Suprapubic skin (tissue), 4 donors: ENCODE results near the gene NEMP1. TPM values are rescaled to one million over a fixed set of nuclear protein-coding genes. Genes with fewer than 3 reads are reported as not detected.

Source experiments
- DNase-seq, 2 donors: peaks; one replicate each; pipeline ENCODE4 v3.0.0-alpha.2; 2019; ENCODE audit warnings: low spot score in 2 of 2
- H3K27ac ChIP-seq: fragments of 200-600 bp; sonication (generic); one replicate; pipeline ENCODE4 v1.5.1; 2019
- H3K27me3 ChIP-seq: fragments of 200-600 bp; sonication (generic); one replicate; pipeline ENCODE4 v1.5.1; 2019
- H3K36me3 ChIP-seq: fragments of 200-600 bp; sonication (generic); one replicate; pipeline ENCODE4 v1.5.1; 2019
- H3K4me1 ChIP-seq: fragments of 200-600 bp; sonication (generic); one replicate; pipeline ENCODE4 v1.5.1; 2019
- H3K4me3 ChIP-seq: fragments of 200-600 bp; sonication (generic); one replicate; pipeline ENCODE4 v1.5.1; 2019; ENCODE audit warnings: mild to moderate bottlenecking
- H3K9me3 ChIP-seq: fragments of 200-600 bp; sonication (generic); one replicate; pipeline ENCODE4 v1.5.1; 2019
- CTCF ChIP-seq, 2 donors: fragments of 200-600 bp in 1 of 2; fragments of 450-650 bp in 1 of 2; sonication (generic) in 1 of 2; IDR thresholded peaks; one replicate each; pipeline ENCODE4 v1.5.1; 2016 to 2019; ENCODE audit warnings: antibody characterized with exemption in 2 of 2, mild to moderate bottlenecking in 1 of 2, moderate library complexity in 1 of 2
- EP300 ChIP-seq: sonication (generic); formaldehyde crosslinking; IDR thresholded peaks from one replicate; pipeline ENCODE4 v1.6.1; 2017; ENCODE audit warnings: antibody characterized with exemption
- POLR2A ChIP-seq, 2 donors: fragments of 450-650 bp; IDR thresholded peaks; one replicate each; pipeline ENCODE4 v1.6.1; 2017; ENCODE audit warnings: antibody characterized with exemption in 2 of 2, mild to moderate bottlenecking in 2 of 2, moderate library complexity in 2 of 2
- POLR2AphosphoS5 ChIP-seq, 3 donors: sonication (generic); formaldehyde crosslinking; IDR thresholded peaks; one replicate each; pipeline ENCODE4 v1.6.1; 2017; ENCODE audit warnings: antibody characterized with exemption in 3 of 3
- WGBS: methylation state at CpG from one replicate; pipeline ENCODE4 v1.1.5; 2018; 5-methylcytosine and 5-hydroxymethylcytosine counted together
- total RNA-seq, 4 donors: library from RNA; depleted of rRNA; stranded (reverse); fragments of >200 nt; gene quantifications; one replicate each; pipeline ENCODE4 v1.1.0, GENCODE V29; 2016

The NEMP1 gene
- total RNA-seq, 4 donors from 2014 or later = 6.5 to 31.2 (median 9.5) TPM

- TF ChIP-seq POLR2A (IDR thresholded peaks at IDR 0.05) (no peak), EP300 (no peak), CTCF (IDR thresholded peaks at IDR 0.05) (no peak)
- Histone ChIP-seq H3K27me3 (no peaks in the 10 kb centered on the region), H3K9me3 (no peaks in the 10 kb centered on the region), H3K36me3 (peaks cover 73% of the 10 kb centered on the region), H3K4me1 (peaks cover 64% of the 10 kb centered on the region), H3K27ac (peak overlapping the region; percentile 55), H3K4me3 (no peak overlapping the region)
- DNase-seq = peak in 1 of 2 donors; percentile 42
- WGBS = 50% methylated on average over 1 of the region's 1 CpG
Observed at GRCh38 chr12:57098546-57098945, 20.0 kb upstream of the NEMP1 start.

- TF ChIP-seq POLR2AphosphoS5 (IDR thresholded peaks at IDR 0.05) = no peak
- 85% methylated on average over 8 of the region's 8 CpGs for WGBS
- Histone ChIP-seq H3K4me1 (peaks cover 75% of the 10 kb centered on the region), H3K9me3 (no peaks in the 10 kb centered on the region), H3K27ac (peak overlapping the region; percentile 86), H3K27me3 (no peaks in the 10 kb centered on the region), H3K4me3 (no peak overlapping the region), H3K36me3 (peaks cover 81% of the 10 kb centered on the region)
- peak in 1 of 2 donors; percentile 35 for DNase-seq
Observed at GRCh38 chr12:57097554-57097835, 18.9 kb upstream of the NEMP1 start.

GRCh38 chr12:57096748-57097553 lies 18.4 kb upstream of the NEMP1 start:
- no peaks in the 10 kb centered on the region for H3K9me3 ChIP-seq
- DNase-seq = peak in 1 of 2 donors; percentile 60
- 85% methylated on average over 6 of the region's 8 CpGs for WGBS
- H3K27me3 ChIP-seq = no peaks in the 10 kb centered on the region
- no peak for TF ChIP-seq CTCF (IDR thresholded peaks at IDR 0.05)
- TF ChIP-seq POLR2AphosphoS5 (IDR thresholded peaks at IDR 0.05) = no peak
- TF ChIP-seq POLR2A (IDR thresholded peaks at IDR 0.05) = no peak
- no peak for TF ChIP-seq EP300
- H3K27ac ChIP-seq = peak overlapping the region; percentile 86
- H3K4me1 ChIP-seq = peaks cover 80% of the 10 kb centered on the region
- H3K36me3 ChIP-seq = peaks cover 81% of the 10 kb centered on the region
- no peak overlapping the region for H3K4me3 ChIP-seq

- peak in 1 of 2 donors; percentile 68 for DNase-seq
- Histone ChIP-seq H3K9me3 (no peaks in the 10 kb centered on the region), H3K27ac (peak overlapping the region; percentile 86), H3K36me3 (peaks cover 85% of the 10 kb centered on the region), H3K27me3 (no peaks in the 10 kb centered on the region), H3K4me1 (peaks cover 88% of the 10 kb centered on the region), H3K4me3 (no peak overlapping the region)
- 53% methylated on average over 6 of the region's 6 CpGs for WGBS
- TF ChIP-seq CTCF (IDR thresholded peaks at IDR 0.05) (no peak), POLR2A (IDR thresholded peaks at IDR 0.05) (no peak), POLR2AphosphoS5 (IDR thresholded peaks at IDR 0.05) (peak in 2 of 3 donors; percentile 45 to 84)
Observed at GRCh38 chr12:57096099-57096572, 17.5 kb upstream of the NEMP1 start.

- Histone ChIP-seq H3K9me3 (no peaks in the 10 kb centered on the region), H3K4me3 (no peak overlapping the region), H3K27me3 (no peaks in the 10 kb centered on the region), H3K27ac (peak overlapping the region; percentile 86), H3K36me3 (peaks cover 87% of the 10 kb centered on the region), H3K4me1 (peaks cover 91% of the 10 kb centered on the region)
- WGBS = 54% methylated on average over 3 of the region's 3 CpGs
- TF ChIP-seq POLR2A (IDR thresholded peaks at IDR 0.05) (no peak), POLR2AphosphoS5 (IDR thresholded peaks at IDR 0.05) (no peak), CTCF (IDR thresholded peaks at IDR 0.05) (no peak), EP300 (no peak)
- DNase-seq = no peak
Observed at GRCh38 chr12:57095440-57095839, 16.8 kb upstream of the NEMP1 start.
